Endodermal cell (in vitro differentiated cells): ENCODE data around the gene ZNF407. TPM values are rescaled to one million over a fixed set of nuclear protein-coding genes. Genes with fewer than 3 reads are reported as not detected.

ENCODE experiments used
- DNase-seq: peaks from one replicate; pipeline ENCODE4 v3.0.0-alpha.2; 2017
- H3K27ac ChIP-seq: 2 replicates; pipeline ENCODE4 v1.5.1; 2013; ENCODE audit warnings: mild to moderate bottlenecking, low read depth, low read length, moderate library complexity
- H3K27me3 ChIP-seq: 2 replicates; pipeline ENCODE4 v1.6.1; 2013; ENCODE audit warnings: mild to moderate bottlenecking, low read length, moderate library complexity; ENCODE audit not compliant: insufficient read depth, control insufficient read depth, poor library complexity, severe bottlenecking
- H3K36me3 ChIP-seq: 2 replicates; pipeline ENCODE4 v1.7.0; 2013; ENCODE audit warnings: mild to moderate bottlenecking, low read length, moderate library complexity; ENCODE audit not compliant: control insufficient read depth, insufficient read depth
- H3K4me1 ChIP-seq: one replicate; pipeline ENCODE4 v1.7.0; 2013; ENCODE audit warnings: low read length; ENCODE audit not compliant: control insufficient read depth, insufficient read depth
- H3K4me3 ChIP-seq: 2 replicates; pipeline ENCODE4 v1.5.1; 2013; ENCODE audit warnings: mild to moderate bottlenecking, low read length, moderate library complexity
- H3K9ac ChIP-seq: 2 replicates; pipeline ENCODE4 v1.6.1; 2013; ENCODE audit warnings: mild to moderate bottlenecking, low read length, moderate library complexity; ENCODE audit not compliant: poor library complexity, severe bottlenecking; ENCODE audit errors: extremely low read depth
- H3K9me3 ChIP-seq: 2 replicates; pipeline ENCODE4 v1.6.1; 2013; ENCODE audit warnings: mild to moderate bottlenecking, low read length, moderate library complexity; ENCODE audit not compliant: control insufficient read depth
- H3K27ac Mint-ChIP-seq: 2 replicates; pipeline ENCODE4 v1.8.0; 2020; ENCODE audit warnings: mixed read lengths
- H3K27me3 Mint-ChIP-seq: 2 replicates; pipeline ENCODE4 v1.8.0; 2021; ENCODE audit warnings: mild to moderate bottlenecking, mixed read lengths; ENCODE audit not compliant: insufficient read depth
- H3K36me3 Mint-ChIP-seq: 2 replicates; pipeline ENCODE4 v1.8.0; 2020; ENCODE audit warnings: low read depth, mixed read lengths
- H3K4me1 Mint-ChIP-seq: 2 replicates; pipeline ENCODE4 v1.8.0; 2020; ENCODE audit warnings: mixed read lengths
- H3K4me3 Mint-ChIP-seq: 2 replicates; pipeline ENCODE4 v1.8.0; 2020; ENCODE audit warnings: mild to moderate bottlenecking, moderate library complexity, mixed read lengths
- H3K9me3 Mint-ChIP-seq: 2 replicates; pipeline ENCODE4 v1.8.0; 2020; ENCODE audit warnings: mild to moderate bottlenecking, mixed read lengths
- WGBS, 2 experiments: methylation state at CpG; one replicate each; pipeline versions ENCODE4 v1.1.5 to v1.1.7; 2013; ENCODE audit warnings: missing lambda C conversion rate in 2 of 2, mixed read lengths in 1 of 2; ENCODE audit not compliant: insufficient coverage in 1 of 2, insufficient read length in 1 of 2; 5-methylcytosine and 5-hydroxymethylcytosine counted together
- total RNA-seq, 2 donors: library from RNA; stranded (reverse); fragmentation: NEBNext Ultra II Directional in 1 of 2; extraction: Animal tissue kit (Norgen Biotek cat#: 25700) in 1 of 2; gene quantifications; 2 replicates in 1 of 2; 3 replicates in 1 of 2; pipeline ENCODE4 v1.2.1, GENCODE V29; 2021
- TF ChIP-seq, protein P1 (sequence below): fragments of 200-600 bp; sonication (generic); conservative IDR thresholded peaks from 2 replicates; pipeline ENCODE4 v1.5.0; 2021; ENCODE audit warnings: antibody characterized with exemption, mild to moderate bottlenecking

ZNF407 gene
- total RNA-seq, 2 donors from 2014 or later, result 7.6 to 13.1 TPM

DNA sequence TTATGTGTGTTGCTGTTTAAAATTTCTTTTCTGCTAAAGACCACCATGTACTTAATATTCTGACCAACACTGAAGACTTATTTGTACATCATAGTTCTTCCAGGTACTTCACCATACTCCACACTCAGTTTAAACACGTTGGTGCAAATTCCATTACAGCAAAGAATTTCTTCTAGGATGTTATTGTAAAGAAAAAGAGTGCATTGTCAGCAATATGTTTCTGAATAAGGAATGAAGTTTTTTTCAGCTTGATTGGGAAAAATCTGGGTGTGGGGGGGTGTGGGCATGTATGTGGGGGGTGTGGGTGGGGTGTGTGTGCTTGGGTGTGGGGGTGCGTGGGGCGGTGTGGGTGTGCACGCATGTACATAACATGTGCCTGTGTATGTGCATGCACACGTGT is 447.1 kb downstream of the ZNF407 start:
- H3K36me3 Mint-ChIP-seq, result no peaks in the 10 kb centered on the region
- no peaks in the 10 kb centered on the region for H3K27me3 Mint-ChIP-seq
- no peak for DNase-seq
- no peaks in the 10 kb centered on the region for H3K4me1 ChIP-seq
- TF ChIP-seq, protein P1, sequence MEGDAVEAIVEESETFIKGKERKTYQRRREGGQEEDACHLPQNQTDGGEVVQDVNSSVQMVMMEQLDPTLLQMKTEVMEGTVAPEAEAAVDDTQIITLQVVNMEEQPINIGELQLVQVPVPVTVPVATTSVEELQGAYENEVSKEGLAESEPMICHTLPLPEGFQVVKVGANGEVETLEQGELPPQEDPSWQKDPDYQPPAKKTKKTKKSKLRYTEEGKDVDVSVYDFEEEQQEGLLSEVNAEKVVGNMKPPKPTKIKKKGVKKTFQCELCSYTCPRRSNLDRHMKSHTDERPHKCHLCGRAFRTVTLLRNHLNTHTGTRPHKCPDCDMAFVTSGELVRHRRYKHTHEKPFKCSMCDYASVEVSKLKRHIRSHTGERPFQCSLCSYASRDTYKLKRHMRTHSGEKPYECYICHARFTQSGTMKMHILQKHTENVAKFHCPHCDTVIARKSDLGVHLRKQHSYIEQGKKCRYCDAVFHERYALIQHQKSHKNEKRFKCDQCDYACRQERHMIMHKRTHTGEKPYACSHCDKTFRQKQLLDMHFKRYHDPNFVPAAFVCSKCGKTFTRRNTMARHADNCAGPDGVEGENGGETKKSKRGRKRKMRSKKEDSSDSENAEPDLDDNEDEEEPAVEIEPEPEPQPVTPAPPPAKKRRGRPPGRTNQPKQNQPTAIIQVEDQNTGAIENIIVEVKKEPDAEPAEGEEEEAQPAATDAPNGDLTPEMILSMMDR, result no peak
- no peak overlapping the region for H3K27ac ChIP-seq
- no peaks in the 10 kb centered on the region for H3K9me3 Mint-ChIP-seq
- no peaks in the 10 kb centered on the region for H3K36me3 ChIP-seq
- H3K4me3 ChIP-seq, result no peak overlapping the region
- peaks cover 4% of the 10 kb centered on the region for H3K4me1 Mint-ChIP-seq
- H3K27ac Mint-ChIP-seq, result no peak overlapping the region
- no peak overlapping the region for H3K4me3 Mint-ChIP-seq
- WGBS, 2 experiments, result 87% methylated on average over 4 of the region's 5 CpGs; no CpG with 5 or more reads in 1 of the 2 experiments
- H3K9me3 ChIP-seq, result no peaks in the 10 kb centered on the region
- H3K9ac ChIP-seq, result no peak overlapping the region
- no peaks in the 10 kb centered on the region for H3K27me3 ChIP-seq

DNA sequence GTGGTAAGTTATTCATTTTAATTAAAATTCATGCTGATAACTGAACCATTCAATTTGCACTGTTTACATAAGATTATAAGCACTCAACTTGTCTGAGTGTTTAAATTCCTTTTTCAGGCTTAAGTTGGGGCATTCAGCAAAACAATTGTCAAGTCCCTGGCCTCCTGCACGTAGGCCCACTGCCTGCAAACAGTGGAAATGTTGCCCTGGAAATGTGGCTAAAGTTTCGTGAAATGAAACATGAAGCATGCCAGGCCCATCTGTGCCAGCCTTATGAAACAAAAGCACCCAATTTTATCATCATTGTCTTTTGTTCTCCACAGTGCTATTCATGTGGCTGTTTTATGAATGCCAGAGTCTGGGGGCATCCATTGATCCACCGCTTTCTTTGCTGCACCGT is 447.6 kb downstream of the ZNF407 start:
- H3K4me3 Mint-ChIP-seq, result no peak overlapping the region
- no peaks in the 10 kb centered on the region for H3K9me3 Mint-ChIP-seq
- H3K27me3 Mint-ChIP-seq, result no peaks in the 10 kb centered on the region
- TF ChIP-seq, protein P1, result no peak
- no peaks in the 10 kb centered on the region for H3K36me3 Mint-ChIP-seq
- H3K27ac Mint-ChIP-seq, result no peak overlapping the region
- peak overlapping the region; percentile 32 for H3K27ac ChIP-seq
- H3K27me3 ChIP-seq, result no peaks in the 10 kb centered on the region
- WGBS, 2 experiments, result 96 to 100% methylated on average over 2 to 4 of the region's 4 CpGs
- no peaks in the 10 kb centered on the region for H3K4me1 Mint-ChIP-seq
- no peak for DNase-seq
- no peak overlapping the region for H3K4me3 ChIP-seq
- no peak overlapping the region for H3K9ac ChIP-seq
- H3K36me3 ChIP-seq, result no peaks in the 10 kb centered on the region
- no peaks in the 10 kb centered on the region for H3K4me1 ChIP-seq
- no peaks in the 10 kb centered on the region for H3K9me3 ChIP-seq

DNA sequence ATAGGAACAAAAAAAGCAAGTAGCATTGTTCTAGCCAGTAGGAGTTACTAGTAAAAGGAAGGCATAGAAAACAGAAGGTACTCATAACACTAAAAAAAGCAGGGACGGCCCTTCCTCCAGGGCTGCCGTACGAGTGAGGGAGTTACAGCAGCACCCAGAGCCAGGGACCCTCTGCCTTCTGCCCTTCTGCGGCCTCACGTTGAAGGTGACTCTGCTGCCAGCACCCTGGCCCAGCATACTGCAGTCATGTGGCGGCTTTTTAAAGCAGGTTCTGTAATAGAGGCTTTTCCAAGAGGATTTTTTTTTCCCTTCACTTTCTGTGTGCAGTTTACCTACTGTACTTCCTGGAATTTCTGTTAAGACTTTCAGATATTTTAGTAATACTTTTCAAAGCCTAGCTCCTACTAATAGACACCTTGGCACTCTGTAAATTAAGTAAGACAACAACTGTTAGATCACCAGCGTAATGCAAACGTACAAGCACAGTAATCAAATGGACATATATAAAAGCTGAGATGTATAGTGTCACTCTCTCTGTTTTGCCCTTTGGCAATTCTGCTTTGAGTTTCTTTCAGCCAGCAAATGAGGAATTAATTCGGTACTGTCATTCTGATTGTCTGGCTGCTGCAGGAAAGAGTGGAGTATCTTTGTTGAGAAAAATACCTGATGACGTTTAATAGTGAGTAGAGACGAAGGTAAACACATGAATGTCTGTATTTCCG is 449.7 kb downstream of the ZNF407 start:
- 93 to 98% methylated on average over 7 to 12 of the region's 12 CpGs for WGBS, 2 experiments
- H3K36me3 Mint-ChIP-seq, result no peaks in the 10 kb centered on the region
- H3K27ac ChIP-seq, result no peak overlapping the region
- H3K9me3 Mint-ChIP-seq, result no peaks in the 10 kb centered on the region
- no peaks in the 10 kb centered on the region for H3K36me3 ChIP-seq
- H3K27me3 ChIP-seq, result no peaks in the 10 kb centered on the region
- TF ChIP-seq, protein P1, result no peak
- no peaks in the 10 kb centered on the region for H3K4me1 Mint-ChIP-seq
- H3K4me1 ChIP-seq, result no peaks in the 10 kb centered on the region
- H3K27me3 Mint-ChIP-seq, result no peaks in the 10 kb centered on the region
- H3K27ac Mint-ChIP-seq, result no peak overlapping the region
- no peaks in the 10 kb centered on the region for H3K9me3 ChIP-seq
- H3K9ac ChIP-seq, result no peak overlapping the region
- H3K4me3 Mint-ChIP-seq, result no peak overlapping the region
- no peak for DNase-seq
- no peak overlapping the region for H3K4me3 ChIP-seq
